Stimulated activated effector memory CD8-positive, alpha-beta T cell treated with anti-CD3 and anti-CD28 coated beads, Interleukin-12 subunit alpha, Interleukin-12 subunit beta, amount 100 ng/mL, for 72 hours (primary cell): ENCODE results near the gene KIF26A.

Source experiments
- ATAC-seq: fragments of 150-1000 bp; cut with Tn5 transposase; 2 replicates; pipeline ENCODE4 v1.10.0; 2021
- DNase-seq, 2 donors: peaks; one replicate each; pipeline ENCODE4 v3.0.0; 2021 to 2022; ENCODE audit warnings: low spot score in 2 of 2
- H3K27ac Mint-ChIP-seq: one replicate; pipeline ENCODE4 v1.8.0; 2022; ENCODE audit warnings: mild to moderate bottlenecking, mixed read lengths
- H3K36me3 Mint-ChIP-seq: one replicate; pipeline ENCODE4 v1.8.0; 2022; ENCODE audit warnings: mild to moderate bottlenecking, mixed read lengths
- H3K4me1 Mint-ChIP-seq: one replicate; pipeline ENCODE4 v1.8.0; 2022; ENCODE audit warnings: mixed read lengths
- H3K4me3 Mint-ChIP-seq: one replicate; pipeline ENCODE4 v1.8.0; 2022; ENCODE audit warnings: mild to moderate bottlenecking, mixed read lengths
- H3K9me3 Mint-ChIP-seq: one replicate; pipeline ENCODE4 v1.8.0; 2022; ENCODE audit warnings: mixed read lengths

The KIF26A gene

GRCh38 chr14:104140463-104141331, 2.3 kb downstream of the KIF26A start:
- Mint-ChIP-seq H3K9me3 (no peaks in the 10 kb centered on the region), H3K27ac (no peak overlapping the region), H3K4me1 (peaks cover 8% of the 10 kb centered on the region), H3K36me3 (no peaks in the 10 kb centered on the region), H3K4me3 (no peak overlapping the region)
- ATAC-seq (no peak), DNase-seq (no peak)

- H3K9me3 Mint-ChIP-seq = no peaks in the 10 kb centered on the region
- H3K4me3 Mint-ChIP-seq = no peak overlapping the region
- peaks cover 14% of the 10 kb centered on the region for H3K4me1 Mint-ChIP-seq
These were observed 3.3 kb downstream of the KIF26A start for GRCh38 chr14:104141621-104142091.

GRCh38 chr14:104142136-104142945, 4.0 kb downstream of the KIF26A start:
- DNase-seq (no peak), ATAC-seq (no peak)
- Mint-ChIP-seq H3K4me1 (peaks cover 7% of the 10 kb centered on the region), H3K9me3 (no peaks in the 10 kb centered on the region), H3K36me3 (no peaks in the 10 kb centered on the region), H3K27ac (no peak overlapping the region), H3K4me3 (no peak overlapping the region)

More at GRCh38 chr14:104141621-104142091, 3.3 kb downstream of the KIF26A start:
- ATAC-seq (no peak), DNase-seq (no peak)
- no peak overlapping the region for H3K27ac Mint-ChIP-seq
- no peaks in the 10 kb centered on the region for H3K36me3 Mint-ChIP-seq

- Mint-ChIP-seq H3K27ac (no peak overlapping the region), H3K4me1 (peaks cover 7% of the 10 kb centered on the region), H3K4me3 (no peak overlapping the region), H3K36me3 (no peaks in the 10 kb centered on the region), H3K9me3 (no peaks in the 10 kb centered on the region)
- DNase-seq (no peak), ATAC-seq (no peak)
These were observed 4.6 kb downstream of the KIF26A start for GRCh38 chr14:104142946-104143470.

- DNase-seq = no peak
- Mint-ChIP-seq H3K9me3 (no peaks in the 10 kb centered on the region), H3K4me1 (peaks cover 7% of the 10 kb centered on the region), H3K27ac (no peak overlapping the region), H3K36me3 (no peaks in the 10 kb centered on the region), H3K4me3 (no peak overlapping the region)
- ATAC-seq = no peak
These were observed 5.4 kb downstream of the KIF26A start for GRCh38 chr14:104143521-104144452.

GRCh38 chr14:104144453-104144790, 6.0 kb downstream of the KIF26A start:
- DNase-seq (no peak), ATAC-seq (no peak)
- no peak overlapping the region for H3K4me3 Mint-ChIP-seq
- H3K4me1 Mint-ChIP-seq = peaks cover 7% of the 10 kb centered on the region
- H3K36me3 Mint-ChIP-seq = no peaks in the 10 kb centered on the region
- no peak overlapping the region for H3K27ac Mint-ChIP-seq
- no peaks in the 10 kb centered on the region for H3K9me3 Mint-ChIP-seq

GRCh38 chr14:104144911-104145825, 6.8 kb downstream of the KIF26A start:
- no peak overlapping the region for H3K4me3 Mint-ChIP-seq
- DNase-seq (no peak), ATAC-seq (no peak)
- H3K36me3 Mint-ChIP-seq = no peaks in the 10 kb centered on the region
- H3K27ac Mint-ChIP-seq = no peak overlapping the region
- peaks cover 7% of the 10 kb centered on the region for H3K4me1 Mint-ChIP-seq
- no peaks in the 10 kb centered on the region for H3K9me3 Mint-ChIP-seq

GRCh38 chr14:104145826-104146601, 7.6 kb downstream of the KIF26A start:
- H3K4me3 Mint-ChIP-seq = no peak overlapping the region
- no peak for DNase-seq
- H3K27ac Mint-ChIP-seq = no peak overlapping the region
- H3K9me3 Mint-ChIP-seq = no peaks in the 10 kb centered on the region
- H3K4me1 Mint-ChIP-seq = peaks cover 7% of the 10 kb centered on the region
- ATAC-seq = no peak
- no peaks in the 10 kb centered on the region for H3K36me3 Mint-ChIP-seq

GRCh38 chr14:104146651-104147345, 8.4 kb downstream of the KIF26A start:
- no peaks in the 10 kb centered on the region for H3K36me3 Mint-ChIP-seq
- no peak overlapping the region for H3K27ac Mint-ChIP-seq
- H3K4me1 Mint-ChIP-seq = peaks cover 7% of the 10 kb centered on the region
- ATAC-seq (no peak), DNase-seq (no peak)
- no peaks in the 10 kb centered on the region for H3K9me3 Mint-ChIP-seq
- H3K4me3 Mint-ChIP-seq = no peak overlapping the region

GRCh38 chr14:104147346-104148125, 9.1 kb downstream of the KIF26A start:
- DNase-seq (no peak), ATAC-seq (no peak)
- H3K36me3 Mint-ChIP-seq = no peaks in the 10 kb centered on the region
- H3K9me3 Mint-ChIP-seq = no peaks in the 10 kb centered on the region
- no peak overlapping the region for H3K27ac Mint-ChIP-seq
- H3K4me3 Mint-ChIP-seq = no peak overlapping the region
- peaks cover 7% of the 10 kb centered on the region for H3K4me1 Mint-ChIP-seq

GRCh38 chr14:104148433-104149277, 10.3 kb downstream of the KIF26A start:
- DNase-seq = no peak
- H3K36me3 Mint-ChIP-seq = no peaks in the 10 kb centered on the region
- ATAC-seq = no peak
- no peaks in the 10 kb centered on the region for H3K9me3 Mint-ChIP-seq
- H3K4me1 Mint-ChIP-seq = peaks cover 7% of the 10 kb centered on the region
- H3K4me3 Mint-ChIP-seq = no peak overlapping the region
- no peak overlapping the region for H3K27ac Mint-ChIP-seq

- Mint-ChIP-seq H3K9me3 (no peaks in the 10 kb centered on the region), H3K27ac (no peak overlapping the region), H3K4me3 (no peak overlapping the region), H3K4me1 (peaks cover 7% of the 10 kb centered on the region), H3K36me3 (no peaks in the 10 kb centered on the region)
- no peak for ATAC-seq
- no peak for DNase-seq
These were observed 10.8 kb downstream of the KIF26A start for GRCh38 chr14:104149278-104149595.
